C4-2B (cell line): Measurements from ENCODE around the gene ZZZ3.

ENCODE experiments used
- ZFX ChIP-seq: fragments of 450-650 bp; IDR thresholded peaks from 2 replicates; pipeline ENCODE4 v1.6.1; 2017
- TF ChIP-seq, protein P1 (sequence below): fragments of 450-650 bp; conservative IDR thresholded peaks from 2 replicates; pipeline ENCODE4 v1.5.1; 2017; ENCODE audit warnings: mild to moderate bottlenecking

GRCh38 chr1:77671836-77672235 lies 10.6 kb downstream of the ZZZ3 start:
- TF ChIP-seq, protein P1, sequence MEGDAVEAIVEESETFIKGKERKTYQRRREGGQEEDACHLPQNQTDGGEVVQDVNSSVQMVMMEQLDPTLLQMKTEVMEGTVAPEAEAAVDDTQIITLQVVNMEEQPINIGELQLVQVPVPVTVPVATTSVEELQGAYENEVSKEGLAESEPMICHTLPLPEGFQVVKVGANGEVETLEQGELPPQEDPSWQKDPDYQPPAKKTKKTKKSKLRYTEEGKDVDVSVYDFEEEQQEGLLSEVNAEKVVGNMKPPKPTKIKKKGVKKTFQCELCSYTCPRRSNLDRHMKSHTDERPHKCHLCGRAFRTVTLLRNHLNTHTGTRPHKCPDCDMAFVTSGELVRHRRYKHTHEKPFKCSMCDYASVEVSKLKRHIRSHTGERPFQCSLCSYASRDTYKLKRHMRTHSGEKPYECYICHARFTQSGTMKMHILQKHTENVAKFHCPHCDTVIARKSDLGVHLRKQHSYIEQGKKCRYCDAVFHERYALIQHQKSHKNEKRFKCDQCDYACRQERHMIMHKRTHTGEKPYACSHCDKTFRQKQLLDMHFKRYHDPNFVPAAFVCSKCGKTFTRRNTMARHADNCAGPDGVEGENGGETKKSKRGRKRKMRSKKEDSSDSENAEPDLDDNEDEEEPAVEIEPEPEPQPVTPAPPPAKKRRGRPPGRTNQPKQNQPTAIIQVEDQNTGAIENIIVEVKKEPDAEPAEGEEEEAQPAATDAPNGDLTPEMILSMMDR = no peak
- no peak for TF ChIP-seq ZFX
